GM21447 (cell line): Measurements from ENCODE around the gene C6orf47.

Experiments
- ATAC-seq: cut with Tn5 transposase; IDR thresholded peaks from one replicate; pipeline ENCODE4 v1.9.1; 2021; ENCODE audit not compliant: unreplicated experiment

The C6orf47 gene

DNA sequence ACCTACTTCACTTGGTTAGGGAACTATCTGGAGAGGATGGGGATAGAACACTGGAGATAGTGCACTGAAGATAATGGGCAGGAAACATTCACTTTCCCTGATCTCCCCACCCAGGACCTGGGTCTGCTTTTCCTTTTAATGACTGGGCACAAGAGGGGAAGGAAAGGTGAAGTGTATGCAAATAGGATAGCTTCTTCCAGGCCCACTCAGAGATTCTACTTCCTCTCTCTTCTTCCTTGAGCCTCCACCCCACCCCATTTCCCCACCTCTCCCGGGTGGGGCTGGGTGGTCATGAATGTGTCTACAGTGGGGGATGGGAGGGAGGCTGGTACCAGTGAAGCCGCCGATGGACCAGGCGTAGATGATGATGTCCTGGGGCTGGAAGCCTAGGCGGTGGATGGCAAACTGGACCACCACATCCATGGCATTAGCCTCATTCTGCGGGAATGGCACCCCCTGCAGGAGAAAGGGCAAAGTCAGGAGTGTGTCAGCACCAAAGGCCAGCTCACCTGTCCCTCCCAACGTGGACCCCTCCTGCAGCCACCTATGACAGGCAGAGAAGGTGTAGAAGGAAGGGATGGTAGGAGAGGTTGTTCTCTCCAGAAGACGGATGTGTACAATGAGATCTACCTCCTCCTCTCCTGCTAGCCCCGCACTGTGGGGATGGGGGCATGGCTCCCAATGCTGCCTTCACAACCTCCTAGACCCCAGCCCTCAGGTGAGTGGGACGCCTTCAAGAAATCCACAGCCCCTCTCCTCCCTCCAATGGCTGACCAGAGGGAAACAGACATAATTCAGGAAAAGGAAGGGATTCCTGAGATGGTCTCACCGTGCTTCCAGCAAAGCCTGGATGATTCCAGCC, 28.9 kb upstream of the C6orf47 start:
- no peak for ATAC-seq

DNA sequence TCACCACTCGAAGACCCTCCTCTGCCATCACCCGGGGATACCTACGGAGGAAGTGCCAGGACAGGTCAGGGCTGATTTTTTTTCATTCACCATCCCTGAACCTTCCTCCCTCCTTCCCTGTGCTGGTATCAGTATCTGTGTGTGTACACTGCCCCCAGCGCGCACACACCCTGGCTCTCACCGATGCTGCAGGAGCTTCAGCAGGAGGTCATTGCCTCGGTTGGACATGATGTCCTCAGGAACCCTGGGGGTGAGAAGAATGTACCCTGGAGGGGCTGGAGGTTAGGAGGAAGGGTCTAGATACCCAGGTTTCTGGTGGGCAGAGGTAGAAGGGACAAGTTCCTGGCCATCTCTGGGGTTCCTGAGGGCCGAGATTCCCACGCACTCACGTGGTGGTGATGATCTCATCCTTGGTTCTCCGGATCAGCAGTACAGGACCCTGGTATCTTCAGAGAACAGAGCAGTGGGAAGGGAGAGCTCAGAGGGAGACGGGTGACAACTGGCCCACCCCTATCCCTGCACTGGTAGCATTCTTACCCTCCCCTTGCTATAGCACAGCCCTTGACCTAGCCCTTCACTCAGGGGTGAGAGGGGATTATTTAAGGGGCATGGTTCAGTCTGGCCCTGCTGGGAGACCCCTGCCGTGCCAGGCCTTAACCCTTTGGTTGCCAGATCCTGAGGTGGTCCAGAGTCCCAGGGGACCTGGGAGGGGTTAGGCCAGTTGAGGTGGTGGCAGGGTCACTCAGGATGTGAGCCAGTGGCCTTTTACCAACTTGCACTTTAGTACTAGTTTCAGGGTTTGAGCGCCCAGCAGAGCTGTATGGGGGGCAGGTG, 27.5 kb upstream of the C6orf47 start:
- ATAC-seq = no peak

DNA sequence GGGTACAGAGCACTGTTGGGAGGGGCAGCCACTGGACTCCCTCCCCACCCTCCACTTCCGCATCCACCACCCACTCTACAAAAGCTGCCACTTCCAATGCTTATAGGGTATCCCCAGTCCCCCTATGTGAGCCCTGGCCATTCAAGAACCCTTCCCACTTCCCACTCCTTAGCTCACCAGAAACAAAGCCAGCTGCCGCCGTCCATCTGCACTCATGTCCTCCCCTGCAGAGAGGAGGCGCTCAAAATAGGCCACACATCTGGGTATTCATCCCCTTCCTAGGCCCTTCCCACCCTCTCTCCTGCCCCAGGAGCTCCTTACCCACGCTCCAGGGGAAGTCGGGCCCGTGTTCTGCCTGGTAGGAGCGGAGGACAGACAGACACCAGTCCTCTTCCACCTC, 26.7 kb upstream of the C6orf47 start:
- no peak for ATAC-seq

- ATAC-seq = no peak
Observed at GRCh38 chr6:31686483-31686882, 25.9 kb upstream of the C6orf47 start.

- ATAC-seq = no peak
Observed at GRCh38 chr6:31683591-31683990, 23.0 kb upstream of the C6orf47 start.

DNA sequence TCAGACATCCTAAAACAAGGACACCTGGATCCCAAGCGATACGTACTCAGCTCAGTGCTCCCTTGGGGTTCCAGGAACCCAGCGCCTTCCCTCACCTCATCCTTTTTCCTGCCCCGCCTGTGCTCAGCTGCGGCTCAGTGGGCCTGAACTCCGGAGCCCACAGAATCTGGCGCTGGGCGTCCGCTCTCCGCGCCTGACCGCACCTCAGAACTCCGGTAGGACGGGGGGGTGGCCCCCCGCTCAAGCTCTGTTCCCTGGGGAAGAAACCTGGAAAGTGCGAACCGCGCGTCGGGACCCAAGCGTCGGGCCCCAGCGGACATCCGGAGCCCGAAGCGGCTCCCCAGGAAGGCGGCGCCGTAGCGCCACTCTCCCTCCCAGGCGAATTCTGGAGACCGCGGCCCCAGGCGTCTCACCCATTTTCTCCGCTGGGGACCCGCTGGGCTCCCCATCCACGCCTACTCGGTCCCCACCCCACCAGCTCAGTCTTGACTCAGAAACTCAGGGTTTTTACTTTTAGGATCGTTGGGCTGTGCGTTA, 20.6 kb upstream of the C6orf47 start:
- no peak for ATAC-seq

GRCh38 chr6:31680226-31681134, 19.9 kb upstream of the C6orf47 start, which contains the start of gene LY6G5C:
LY6G5C (minus strand) TSS chr6:31681067; CDS start chr6:31680373, 694 bp downstream.
- no peak for ATAC-seq

DNA sequence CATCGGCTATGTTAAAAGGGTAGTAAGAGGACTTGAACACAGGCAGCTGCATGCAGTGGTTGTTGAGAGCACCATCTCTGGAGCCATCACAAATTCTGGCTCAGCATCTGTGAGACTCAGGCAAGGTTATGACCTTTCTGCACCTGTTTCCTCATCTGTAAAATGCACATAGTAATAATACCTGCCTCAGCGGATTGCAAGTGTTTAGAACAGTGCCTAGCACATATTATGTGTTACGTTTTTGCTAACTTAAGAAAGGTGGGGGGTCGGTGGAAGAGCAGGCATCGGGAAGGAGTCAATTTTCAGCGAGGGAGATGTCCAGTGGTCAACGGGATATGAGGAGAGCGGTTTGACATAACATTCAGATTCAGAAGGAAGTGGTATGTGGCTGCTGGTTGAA, 17.4 kb upstream of the C6orf47 start:
- ATAC-seq = no peak

DNA sequence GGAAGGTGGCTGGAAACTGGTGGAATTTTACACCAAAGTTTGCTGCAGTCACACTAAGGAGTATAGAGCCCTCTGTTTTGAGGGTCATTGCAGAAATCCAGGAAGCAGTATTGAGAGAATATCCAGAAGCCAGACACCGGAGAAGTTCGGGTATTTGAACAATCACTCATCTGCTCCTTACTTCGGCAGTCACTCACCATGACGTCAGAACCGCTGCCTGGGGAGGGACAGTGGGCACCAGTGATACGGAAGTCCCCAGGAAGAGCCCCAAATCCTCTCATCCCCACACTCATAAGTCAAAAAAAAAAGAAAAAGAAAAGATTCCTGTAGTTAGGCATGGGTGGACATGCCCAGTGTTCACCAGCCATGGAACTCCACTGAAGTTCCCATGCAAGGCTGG, 16.3 kb upstream of the C6orf47 start:
- ATAC-seq = no peak

GRCh38 chr6:31676322-31676903, 15.8 kb upstream of the C6orf47 start:
- ATAC-seq = no peak

DNA sequence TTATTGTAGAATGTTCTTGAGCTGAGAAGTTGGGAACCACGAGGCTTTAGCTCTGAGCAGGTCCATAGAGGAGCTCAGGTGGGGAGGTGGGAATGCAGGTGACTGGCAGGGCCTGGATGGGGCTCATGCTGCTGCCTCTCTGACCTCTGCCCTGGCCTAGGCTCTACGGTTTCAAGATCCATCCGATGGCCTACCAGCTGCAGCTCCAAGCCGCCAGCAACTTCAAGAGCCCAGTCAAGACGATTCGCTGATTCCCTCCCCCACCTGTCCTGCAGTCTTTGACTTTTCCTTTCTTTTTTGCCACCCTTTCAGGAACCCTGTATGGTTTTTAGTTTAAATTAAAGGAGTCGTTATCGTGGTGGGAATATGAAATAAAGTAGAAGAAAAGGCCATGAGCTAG, 9.1 kb upstream of the C6orf47 start, which contains the start of gene LY6G5B:
TSS of gene LY6G5B (plus strand) at position 301 of the 400 bp plus-strand sequence. CDS start 975 bp downstream, outside the sequence.
- ATAC-seq = no peak

- ATAC-seq = no peak
Observed at GRCh38 chr6:31666337-31666965, 5.9 kb upstream of the C6orf47 start.

DNA sequence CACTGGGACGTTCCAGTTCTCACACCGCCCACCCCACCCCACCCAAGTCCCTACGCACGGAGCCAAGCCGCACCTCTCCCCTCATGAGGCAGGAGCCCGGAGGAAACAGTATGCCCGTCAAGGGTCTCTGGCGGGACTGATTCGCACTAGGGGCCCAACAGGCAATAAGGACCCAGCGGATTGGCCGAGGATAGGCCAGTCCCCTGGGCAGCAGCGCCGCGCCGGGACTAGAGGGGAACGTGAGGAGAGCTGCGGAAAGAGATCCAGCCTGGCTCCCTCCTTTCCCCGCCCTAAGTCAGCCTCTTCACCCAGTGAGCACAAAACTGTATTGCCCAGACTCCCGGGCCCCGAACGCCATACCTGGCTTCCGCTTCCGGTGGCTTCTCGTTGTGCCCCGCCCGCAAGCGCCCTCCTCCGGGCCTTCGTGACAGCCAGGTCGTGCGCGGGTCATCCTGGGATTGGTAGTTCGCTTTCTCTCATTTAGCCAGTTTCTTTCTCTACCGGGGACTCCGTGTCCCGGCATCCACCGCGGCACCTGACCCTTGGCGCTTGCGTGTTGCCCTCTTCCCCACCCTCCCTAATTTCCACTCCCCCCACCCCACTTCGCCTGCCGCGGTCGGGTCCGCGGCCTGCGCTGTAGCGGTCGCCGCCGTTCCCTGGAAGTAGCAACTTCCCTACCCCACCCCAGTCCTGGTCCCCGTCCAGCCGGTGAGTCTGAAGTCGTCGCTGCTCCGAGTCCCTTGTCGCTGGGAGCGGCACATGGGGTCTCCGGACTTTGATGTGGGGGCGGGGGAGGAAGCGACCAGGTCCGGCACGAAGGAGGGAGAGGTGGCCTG, 5.1 kb upstream of the C6orf47 start, which contains the start of gene CSNK2B:
TSS of gene CSNK2B (plus strand) at position 580 of the 836 bp plus-strand sequence. CDS start 752 bp downstream, outside the sequence.
- peak; percentile 73 for ATAC-seq

DNA sequence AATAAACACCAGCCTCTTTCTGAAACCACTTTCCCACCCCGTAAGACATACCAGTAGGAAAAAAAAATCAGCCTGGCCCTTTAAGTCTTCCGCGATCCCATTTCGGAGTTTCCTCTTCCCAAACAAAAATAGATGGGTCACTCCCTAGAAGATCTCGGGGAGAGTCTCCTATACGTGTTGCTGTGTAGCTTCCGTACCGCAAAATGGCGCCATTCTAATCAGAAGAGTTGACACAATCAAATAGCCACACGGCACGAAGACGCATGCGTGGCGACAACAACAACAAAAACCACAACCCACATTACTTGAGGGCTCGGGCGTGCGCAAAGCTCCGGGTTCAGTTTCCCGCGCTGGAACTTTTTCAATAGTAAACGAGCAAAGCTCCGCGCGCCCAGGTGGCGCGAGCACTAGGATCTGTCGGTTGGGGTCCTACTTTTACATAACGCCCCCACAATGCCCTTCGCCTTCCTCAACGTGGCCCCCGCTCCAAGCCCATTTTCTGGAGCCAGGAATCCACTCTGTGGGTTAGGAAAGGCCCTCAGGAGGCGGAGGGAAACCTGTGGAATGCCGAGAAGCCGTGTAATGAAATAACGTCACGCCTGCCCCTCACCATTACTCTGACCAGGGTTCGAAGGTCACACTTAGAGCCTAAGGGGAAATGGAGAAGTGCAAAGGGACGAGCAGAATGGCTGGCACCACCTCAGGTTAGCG, 4.4 kb upstream of the C6orf47 start, which contains the start of gene GPANK1:
TSS of gene GPANK1 (minus strand) at position 208 of the 711 bp plus-strand sequence. CDS start 519 bp downstream, outside the sequence.
- peak; percentile 30 for ATAC-seq

DNA sequence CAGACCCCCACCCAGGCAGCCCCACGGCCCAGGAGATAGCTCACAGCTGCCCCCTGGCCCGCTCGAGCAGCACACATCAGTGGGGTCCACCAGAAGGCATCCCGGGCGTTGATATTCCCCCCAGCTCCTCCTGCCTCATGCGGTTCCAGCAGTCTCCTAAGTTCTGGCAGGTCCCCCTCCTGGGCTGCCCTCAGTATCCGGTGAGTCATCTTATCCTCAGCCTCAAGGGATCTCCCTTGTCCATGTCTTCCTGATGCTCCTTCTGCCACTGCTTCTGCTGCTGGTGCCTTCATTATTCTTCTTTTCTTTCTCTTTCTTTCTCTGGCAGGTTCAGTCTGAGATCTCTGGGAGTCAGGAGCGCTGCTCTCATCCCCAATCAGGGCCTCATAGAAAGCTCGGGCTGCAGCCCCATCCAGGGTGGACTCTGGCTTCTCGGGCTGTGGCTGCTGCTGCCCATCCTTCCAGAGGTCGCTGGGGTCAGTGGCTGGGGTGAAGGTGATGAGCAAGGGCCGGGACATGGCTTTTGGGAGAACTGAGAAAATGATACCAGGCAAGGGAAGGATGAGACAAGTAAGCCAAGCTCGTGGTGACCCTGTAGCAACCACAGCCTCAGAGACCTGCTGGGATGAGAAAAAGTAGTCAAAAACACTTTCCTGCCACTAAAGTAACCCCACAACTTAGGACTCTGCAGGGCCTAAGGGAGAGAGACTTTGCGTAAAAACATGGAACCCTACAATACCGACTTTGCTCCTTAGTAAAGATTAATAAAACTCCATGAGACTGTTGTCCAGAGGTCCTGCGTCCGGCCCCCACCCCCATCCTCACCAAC, 3.6 kb upstream of the C6orf47 start:
- no peak for ATAC-seq

- no peak for ATAC-seq
Observed at GRCh38 chr6:31663126-31663960, 2.8 kb upstream of the C6orf47 start.
